Adrenal gland (tissue), 5 donors: ENCODE data around the gene PRR7.

Source experiments
- CTCF ChIP-seq, 6 experiments: fragments of 450-650 bp in 4 of 6; fragments of 200-600 bp in 2 of 6; sonication (generic) in 1 of 6; IDR thresholded peaks; 1 replicate in 5 of 6; 2 replicates in 1 of 6; pipeline versions ENCODE4 v1.5.1 to v1.8.0; 2016 to 2021; ENCODE audit warnings: antibody characterized with exemption in 6 of 6, mild to moderate bottlenecking in 2 of 6, moderate library complexity in 1 of 6
- POLR2A ChIP-seq, 2 donors: fragments of 450-650 bp; IDR thresholded peaks; one replicate each; pipeline ENCODE4 v1.6.1; 2017; ENCODE audit warnings: antibody characterized with exemption in 2 of 2, mild to moderate bottlenecking in 2 of 2, moderate library complexity in 1 of 2
- donor health status: DM: no; HTN: no; CAD: no.

GRCh38 chr5:177477701-177478477 lies 31.3 kb downstream of the PRR7 start:
- TF ChIP-seq CTCF (IDR thresholded peaks at IDR 0.05) = no peak
- no peak for TF ChIP-seq POLR2A (IDR thresholded peaks at IDR 0.05)
